Activated CD8-positive, alpha-beta memory T cell treated with anti-CD3 and anti-CD28 coated beads for 4 hours (primary cell): ENCODE results near the gene KIF6.
A peak's percentile ranks its signal among the peaks of the same experiment; 100 is the strongest.

Experiments
- DNase-seq, 2 donors: peaks; one replicate each; pipeline ENCODE4 v3.0.0-alpha.2; 2020; ENCODE audit warnings: low read depth in 2 of 2

KIF6 gene

DNA sequence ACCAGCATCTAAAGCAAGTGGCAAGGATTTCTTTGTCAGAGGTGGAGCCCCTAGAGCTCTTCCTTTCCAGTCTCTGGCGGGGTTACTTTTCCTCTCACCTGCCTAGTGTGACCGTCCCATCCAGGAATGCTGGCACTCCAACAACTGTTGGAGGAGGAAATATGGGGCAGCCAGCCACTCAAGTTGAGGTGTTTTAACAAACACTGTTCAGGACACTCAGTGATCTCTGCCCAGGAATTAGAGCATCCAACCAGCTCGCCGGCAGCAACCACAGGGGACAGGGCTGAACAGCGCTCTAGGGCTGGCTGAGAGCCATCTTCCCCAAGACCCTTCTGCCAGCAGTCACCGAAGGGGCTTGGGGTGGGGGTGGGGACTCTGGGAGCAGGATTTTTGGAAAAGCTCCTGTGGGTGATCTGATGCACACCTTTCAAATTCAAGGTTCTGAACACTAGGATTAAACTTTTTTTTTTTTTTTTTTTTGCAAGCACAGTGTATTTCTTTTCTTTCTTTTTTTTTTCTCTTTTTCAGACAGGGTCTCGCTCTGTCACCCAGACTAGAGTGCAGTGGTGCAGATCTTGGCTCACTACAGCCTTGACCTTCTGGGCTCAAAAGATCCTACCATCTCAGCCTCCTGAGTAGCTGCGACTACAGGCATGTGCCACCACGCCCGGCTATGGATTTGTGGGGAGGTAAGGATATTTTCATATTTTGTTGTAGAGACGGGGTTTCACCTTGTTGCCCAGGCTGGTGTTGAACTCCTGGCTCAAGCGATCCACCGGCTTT, 374.3 kb downstream of the KIF6 start:
- no peak for DNase-seq

DNA sequence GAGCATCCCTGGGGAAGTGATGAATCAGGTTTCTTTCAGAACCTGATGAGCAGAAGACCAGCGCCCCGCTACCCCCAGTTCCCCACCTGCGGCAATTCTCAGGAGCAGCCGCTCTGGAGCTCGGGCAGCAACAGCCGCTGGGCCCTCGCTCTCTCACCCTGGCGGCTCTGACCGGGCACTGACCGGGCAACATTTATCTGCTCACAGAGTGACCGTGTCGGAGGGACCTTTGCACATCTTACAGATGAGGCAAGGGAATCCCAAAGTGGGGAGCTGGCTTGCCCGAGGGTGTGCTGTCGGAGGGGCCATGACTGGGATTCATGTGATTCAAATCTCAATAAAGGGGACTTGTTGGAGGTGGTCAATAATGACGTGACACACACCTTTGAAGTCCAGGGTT, 376.5 kb downstream of the KIF6 start:
- no peak for DNase-seq

DNA sequence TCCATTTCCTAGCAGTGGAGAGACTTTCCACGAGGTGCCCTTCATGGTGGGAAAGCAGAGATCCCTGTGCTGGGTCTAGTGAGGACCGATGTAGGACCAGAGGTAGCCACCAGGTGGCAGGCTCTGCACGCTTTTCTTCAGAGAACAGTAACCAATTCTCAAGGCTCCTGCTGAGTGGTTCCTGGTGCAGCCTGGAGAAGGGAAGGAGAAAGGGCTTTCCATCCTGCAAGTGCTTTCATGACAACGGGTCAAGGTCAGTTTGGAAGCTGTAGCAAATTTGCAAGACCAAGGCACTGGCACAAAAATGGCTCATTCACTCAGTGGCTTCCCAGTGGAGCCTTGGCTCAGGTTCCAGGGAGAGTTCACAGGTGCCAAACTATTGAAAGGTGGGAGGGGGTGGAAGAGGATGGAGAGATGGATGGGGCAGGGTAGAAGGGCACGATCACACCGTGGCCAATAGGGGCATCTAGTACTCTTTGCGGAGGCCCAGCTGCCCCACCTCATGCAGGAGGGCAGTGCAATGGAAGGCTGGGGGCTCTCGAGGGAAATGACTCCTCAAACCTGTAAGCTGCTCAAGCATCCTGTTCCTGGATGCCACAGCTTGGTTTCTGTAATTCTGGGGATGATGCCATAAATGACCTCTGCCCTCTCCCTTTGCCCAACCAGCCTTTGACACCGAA, 377.2 kb downstream of the KIF6 start:
- DNase-seq: peak; percentile 7 to 13

DNA sequence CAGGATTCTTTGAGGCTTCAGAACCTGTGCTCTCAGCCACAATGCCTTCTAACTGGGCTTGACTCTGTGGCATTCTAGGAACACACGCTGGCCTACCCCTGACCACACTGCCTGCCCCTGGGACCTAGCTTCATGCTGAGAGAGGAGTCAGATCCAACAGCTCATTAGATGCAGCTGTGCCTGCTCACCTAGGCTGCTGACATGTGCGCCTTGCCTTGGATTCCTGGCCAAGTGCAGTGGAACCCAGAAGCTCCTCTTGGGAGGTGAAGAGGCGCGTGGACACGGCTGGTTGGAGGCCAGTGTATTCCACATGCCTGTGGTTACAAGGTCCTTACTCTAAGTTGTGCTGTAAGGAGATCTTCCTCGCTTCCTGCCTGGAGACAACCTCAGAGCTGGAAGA, 378.0 kb downstream of the KIF6 start:
- no peak for DNase-seq

DNA sequence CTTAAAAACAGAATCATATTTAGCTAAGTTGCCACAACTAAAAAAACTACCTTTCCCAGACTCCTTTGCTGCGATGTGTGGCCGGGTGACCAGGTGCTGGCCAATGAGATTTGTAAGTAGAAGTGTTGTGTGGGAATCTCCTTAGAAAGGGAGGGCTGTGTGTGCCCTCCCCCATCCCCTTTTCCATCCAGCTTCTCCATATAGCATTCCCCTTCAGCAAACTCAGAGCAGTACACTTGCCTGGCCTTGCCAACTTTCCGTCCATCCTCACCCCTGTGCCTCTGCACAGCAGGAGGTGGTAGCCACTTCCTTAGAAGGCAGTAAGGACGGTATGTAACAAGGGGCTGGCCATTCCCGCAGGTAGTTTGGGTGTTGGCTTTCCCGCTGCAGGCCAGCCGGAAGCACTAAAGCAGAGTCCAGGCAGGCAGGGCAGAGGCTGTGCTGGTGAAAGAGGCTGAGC, 380.4 kb downstream of the KIF6 start:
- no peak for DNase-seq

DNA sequence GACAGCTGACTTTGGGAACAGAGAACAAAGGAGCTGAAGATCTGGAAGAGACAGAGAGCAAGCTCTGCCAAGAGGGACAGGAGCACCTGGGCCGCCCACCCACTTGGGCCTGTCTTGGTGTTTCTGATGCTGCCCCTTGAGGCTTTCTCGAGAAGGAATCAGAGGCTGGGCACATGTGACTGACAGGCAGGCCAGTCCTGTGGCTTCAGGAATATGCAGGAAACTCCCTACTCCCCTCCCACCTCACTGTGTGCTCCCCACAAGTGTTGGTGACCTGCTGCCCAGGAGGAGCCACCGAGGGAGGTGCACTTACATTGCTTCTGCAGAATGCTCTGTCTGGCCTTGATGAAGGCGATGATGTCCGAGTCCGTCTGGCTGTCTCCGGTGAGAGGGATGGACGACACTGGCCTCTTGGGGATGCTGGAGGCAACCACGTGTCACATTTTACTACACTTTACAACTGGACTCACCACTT, 381.8 kb downstream of the KIF6 start:
- DNase-seq: no peak

DNA sequence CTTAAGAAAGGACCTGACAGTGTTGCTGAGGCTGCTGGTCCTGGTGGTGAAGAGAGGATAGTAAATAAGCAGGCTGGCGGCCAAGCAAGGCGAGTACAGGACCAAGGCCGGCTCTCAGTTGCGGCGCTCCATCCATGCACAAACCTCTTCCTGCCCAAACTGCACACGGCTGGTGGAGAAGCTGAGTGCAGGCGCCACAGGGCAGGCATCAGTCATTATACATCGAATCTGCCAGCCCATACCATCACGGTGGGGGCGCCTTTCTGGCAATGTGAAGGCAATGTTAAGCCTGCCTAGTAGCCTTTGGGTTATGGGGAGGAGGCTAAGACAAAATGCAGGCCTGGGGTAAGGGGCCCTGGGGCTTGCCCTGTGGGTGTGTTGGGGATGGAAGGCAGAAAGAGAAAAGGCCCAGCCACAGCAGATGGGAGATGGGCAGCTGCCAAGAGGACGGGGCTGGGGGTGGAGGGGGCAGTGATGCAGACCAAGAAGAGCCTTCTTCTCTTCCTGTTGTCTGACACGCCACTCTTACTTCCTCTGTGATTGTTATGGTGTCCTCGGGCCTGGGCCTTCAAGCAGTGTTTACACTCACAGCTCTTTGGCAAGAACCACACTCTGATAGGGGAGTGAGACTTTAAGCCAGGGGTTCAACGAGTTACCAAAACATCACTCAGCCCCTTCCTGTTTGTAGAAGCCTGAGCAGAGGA, 382.4 kb downstream of the KIF6 start:
- no peak for DNase-seq

DNA sequence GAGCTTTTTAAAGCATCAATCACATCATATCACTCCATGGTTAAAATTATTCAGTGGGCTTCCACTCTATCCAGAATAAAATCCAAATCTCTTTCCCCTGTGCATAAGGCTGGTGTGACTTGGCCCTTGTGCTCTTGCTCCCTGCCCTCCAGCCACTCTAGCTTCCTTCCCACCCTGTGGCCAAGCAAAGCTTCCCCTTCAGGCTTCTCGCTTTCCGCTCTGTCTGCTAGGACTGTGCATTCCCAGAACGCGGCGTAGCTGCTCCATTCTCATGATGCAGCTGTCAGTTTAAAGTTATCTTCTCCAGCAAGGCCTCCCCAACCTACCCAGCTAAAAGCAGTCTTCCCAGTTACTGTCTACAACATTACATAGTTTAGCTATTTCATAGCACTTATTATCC, 383.3 kb downstream of the KIF6 start:
- DNase-seq: no peak

DNA sequence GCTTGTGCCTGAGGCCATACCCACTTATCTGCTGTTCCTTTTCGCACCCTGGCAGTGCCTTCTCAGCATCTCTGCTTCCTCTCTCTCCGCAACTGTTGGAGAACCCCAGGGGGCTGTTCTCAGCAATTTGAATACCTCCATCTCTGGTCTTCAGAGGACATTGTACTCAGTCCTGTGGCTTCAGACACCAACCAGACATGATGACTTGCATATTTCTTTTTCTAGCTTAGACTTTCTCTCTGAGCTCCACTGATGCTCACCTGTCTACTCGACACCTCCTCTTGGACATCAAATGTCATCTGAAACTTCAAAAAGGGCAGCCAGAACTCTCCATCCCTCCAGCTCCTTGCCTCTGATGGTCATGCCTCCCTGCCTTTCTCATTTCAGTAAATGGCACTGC, 383.9 kb downstream of the KIF6 start:
- DNase-seq: no peak

DNA sequence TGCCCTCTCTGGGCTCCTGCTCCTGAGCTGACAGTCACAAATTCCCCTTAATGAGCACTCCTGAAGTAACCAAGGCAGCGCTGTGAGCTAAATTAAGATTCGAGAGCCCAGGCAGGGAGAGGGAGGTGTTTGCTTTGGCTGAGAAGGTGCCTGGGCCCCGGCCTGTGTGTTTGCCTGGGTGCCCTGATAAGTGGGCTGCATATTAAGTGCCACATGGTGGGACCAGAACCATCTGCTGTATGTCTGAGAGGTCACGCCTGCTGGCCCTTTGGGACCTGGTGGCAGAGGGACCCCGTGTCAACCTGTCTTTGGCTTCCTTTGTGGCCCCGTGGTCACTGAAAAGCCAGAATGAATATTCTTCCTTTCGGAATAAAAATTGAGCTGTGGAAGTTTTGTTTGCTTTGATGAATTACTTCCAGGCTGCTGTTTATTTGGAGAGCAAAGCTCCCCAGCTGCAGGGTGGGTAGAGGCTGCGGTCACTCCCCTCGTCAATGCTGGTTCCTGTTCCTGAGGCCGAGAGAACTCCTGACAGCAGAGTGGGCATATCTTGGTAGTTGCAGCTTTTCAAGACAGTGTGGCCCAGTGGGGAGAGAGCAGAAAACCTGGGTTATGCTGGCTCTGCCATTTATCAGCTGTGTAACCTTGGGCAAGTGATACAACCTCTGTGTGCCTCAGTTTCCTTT, 385.2 kb downstream of the KIF6 start:
- no peak for DNase-seq

DNA sequence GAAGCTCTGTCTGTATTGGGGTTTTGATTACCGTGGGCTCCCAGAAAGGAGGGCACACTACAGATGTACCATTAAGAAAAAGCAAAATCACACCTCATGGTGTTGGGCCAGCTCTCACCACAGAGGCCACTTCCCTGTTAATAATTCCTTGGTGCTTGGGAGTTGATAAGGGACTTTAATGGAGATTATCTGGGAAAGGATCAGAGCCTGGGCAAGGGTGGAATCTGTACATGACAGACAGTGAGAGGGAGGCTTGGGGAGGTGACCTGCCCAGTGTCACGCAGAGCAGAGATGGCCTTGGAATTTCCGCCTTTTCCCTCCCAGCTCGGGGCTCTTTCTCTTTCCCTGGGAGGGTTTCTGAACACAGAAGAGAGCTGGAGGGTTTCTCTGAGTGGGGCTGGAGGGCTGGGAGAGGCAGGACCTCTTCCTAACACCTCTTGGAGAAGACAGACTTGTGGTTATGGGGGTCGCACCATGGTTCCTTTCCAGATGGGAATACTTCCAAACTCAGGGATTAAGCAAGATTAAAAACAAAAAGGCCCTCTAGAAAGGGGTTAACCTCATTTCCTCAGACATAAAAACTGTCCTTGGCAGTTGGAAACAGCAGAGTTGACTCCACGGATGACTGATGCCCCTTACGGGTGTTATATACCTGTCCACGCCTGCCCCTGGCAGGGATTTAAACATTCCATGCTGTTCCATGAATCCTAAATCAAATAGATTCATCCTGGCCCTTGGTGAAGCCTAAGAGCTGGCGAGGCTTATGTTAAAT, 385.9 kb downstream of the KIF6 start:
- DNase-seq: no peak

DNA sequence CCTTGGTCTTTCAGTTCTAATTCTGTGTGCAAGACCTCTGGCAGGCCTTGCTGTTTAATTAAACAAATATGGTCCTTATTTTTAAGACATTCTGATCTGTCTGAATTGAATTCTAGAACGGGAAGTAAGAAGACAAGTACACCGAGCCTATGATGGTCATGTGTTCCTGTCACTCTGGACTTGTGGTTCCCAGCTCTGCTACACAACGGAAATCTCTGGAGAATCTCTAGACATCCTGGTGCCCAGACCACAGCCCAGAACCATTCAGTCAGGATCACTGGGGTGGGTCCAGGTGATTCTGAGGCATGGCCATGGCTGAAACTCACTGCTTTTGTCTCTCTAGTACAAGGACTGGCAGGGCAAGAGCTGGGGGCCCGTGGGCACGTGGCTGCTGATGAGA, 386.8 kb downstream of the KIF6 start:
- DNase-seq: no peak

DNA sequence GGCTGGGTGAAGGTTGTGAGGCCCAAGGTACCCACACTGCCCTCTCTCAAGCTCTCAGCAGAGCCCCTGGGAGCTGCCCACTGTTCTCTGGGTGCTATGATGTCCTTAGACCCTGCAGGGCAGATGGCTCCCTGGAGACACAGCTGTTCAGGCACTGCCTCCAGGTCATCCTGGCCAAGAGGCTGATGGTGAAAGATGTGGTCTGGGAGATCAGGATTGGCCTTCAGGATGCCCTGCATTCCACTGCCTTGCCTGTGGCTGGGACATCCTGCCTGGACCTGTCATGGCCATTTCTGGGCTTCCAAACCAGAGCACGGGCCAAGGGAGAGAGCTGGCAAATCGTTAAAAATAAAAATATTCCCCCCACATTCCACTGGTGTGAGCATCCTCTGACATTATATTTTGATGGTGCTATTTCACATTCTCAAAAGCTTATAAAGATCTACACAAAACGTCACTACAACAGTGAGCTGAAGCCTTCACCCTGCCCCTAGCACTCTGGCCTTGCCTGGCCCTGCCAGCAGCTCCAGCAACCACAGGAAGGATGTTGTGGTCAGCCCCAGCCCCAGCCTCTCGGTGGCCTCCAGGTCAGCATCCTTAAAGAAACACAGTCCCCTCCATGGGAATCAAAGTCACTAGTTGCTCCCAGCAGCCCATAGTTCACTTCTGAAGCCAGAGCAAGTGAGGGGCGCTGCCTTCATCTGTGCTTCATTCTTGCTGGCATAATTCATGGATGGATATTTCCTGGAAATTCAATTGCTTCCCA, 389.2 kb downstream of the KIF6 start:
- no peak for DNase-seq

DNA sequence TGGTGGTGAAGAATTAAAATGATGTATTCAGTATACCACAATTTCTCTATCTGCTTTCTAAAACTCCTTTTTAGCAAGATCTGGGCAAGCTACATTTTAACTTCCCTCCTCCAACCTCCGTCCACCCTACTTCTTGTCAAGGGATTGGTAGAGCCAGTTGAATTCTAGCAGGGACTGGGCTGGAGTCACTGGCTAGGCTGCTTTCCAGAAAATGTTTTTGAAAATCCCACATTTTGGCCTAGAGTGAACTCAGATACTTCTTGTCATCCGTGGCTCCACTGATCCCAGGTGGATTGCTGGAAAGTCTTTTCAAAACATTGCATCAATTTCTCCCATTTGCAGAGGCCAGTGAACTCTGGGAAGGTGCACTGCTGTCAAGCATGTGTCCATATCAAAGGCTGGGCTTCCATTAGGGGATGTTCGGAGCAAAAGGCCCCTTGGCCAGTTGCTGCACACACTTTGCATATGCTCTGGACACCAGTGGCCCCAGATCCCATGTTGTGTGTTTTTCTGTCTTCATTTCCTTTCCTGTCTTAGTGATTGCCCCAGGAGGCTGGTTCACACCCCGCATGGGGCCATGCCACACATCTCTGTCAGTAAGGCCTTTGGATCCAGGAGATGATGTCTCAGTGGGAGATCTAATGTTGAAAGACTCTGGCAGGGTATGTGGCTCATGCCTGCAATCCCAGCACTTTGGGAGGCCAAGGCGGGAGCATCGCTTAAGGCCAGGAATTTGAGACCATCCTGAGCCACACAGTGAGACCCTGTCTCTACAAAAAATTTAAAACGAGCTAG, 391.4 kb downstream of the KIF6 start:
- no peak for DNase-seq

DNA sequence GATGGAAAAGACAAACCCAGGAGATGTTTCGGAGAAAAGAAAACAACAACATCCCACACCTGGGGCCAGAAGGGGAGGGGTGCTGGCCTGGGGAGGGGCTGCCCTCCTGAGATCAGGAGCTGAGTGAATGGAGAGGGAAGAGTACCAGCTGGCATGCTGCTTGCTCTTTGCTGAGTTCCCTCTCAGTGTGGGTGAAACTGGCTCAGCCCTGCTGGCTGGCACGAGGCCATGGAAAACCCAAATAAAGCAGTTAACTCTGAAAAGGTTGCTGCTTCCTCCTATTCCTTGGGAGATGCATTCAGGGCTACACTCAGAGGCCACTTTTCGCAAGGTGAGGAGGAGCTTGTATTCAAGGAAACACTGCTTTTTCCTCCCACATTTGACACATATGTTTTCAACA, 394.7 kb downstream of the KIF6 start:
- DNase-seq: no peak

DNA sequence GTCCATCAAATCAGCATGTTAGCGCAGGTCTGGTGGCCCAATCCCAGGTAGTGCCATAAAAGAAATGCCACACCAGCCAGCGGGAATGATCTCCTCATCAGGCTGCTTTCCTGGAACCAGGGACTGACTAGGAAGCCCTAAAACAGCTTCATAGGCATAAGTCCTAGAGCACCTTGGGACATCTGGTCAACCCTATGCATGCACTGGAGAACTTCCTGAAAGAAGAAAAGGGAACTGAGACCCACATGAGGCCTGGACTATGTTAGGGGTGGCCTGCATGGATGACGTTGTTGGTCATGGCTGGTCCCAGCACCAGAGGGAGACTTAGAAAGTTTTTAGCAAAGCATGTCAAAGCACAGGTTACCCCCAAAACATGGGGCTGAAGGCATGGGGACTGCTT, 395.2 kb downstream of the KIF6 start:
- no peak for DNase-seq

DNA sequence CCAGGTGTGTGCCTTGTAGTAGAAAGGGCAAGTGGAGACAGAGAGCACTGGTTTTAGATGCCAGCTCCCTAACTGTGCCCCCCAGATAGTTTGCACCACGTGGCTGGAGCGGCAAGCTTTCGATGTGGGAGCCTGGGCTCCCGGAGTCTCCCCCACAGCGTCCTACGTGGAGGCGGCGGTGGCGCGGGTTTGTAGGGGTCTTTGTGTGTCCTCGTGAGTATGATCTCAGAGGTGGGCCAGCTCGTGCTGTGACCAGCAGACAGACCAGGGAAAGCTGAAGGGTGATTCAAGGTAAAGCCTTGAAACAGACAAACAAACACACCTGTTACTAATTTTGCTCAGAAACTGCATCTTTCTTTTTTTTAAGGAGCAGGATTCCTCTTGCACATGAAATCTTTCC, 397.1 kb downstream of the KIF6 start:
- DNase-seq: no peak

DNA sequence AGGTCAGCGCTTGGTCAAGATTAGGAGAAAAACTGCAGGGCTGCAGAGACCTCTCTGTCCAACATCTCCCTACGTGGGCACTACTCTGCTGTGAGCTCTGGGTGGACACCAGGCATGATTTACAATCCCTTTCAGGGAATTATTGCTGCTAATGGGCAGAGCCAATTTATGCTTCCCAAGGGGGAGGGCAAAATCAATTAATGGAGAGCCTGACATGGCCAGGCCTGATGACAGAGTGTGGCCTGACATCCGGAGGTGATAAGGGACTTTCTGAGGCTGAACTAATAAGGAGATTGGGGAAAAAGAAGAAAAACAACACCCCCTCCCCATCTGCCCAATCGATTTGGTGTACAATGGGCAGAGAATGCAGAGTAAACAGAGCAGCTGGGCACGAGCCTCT, 397.7 kb downstream of the KIF6 start:
- DNase-seq: no peak

DNA sequence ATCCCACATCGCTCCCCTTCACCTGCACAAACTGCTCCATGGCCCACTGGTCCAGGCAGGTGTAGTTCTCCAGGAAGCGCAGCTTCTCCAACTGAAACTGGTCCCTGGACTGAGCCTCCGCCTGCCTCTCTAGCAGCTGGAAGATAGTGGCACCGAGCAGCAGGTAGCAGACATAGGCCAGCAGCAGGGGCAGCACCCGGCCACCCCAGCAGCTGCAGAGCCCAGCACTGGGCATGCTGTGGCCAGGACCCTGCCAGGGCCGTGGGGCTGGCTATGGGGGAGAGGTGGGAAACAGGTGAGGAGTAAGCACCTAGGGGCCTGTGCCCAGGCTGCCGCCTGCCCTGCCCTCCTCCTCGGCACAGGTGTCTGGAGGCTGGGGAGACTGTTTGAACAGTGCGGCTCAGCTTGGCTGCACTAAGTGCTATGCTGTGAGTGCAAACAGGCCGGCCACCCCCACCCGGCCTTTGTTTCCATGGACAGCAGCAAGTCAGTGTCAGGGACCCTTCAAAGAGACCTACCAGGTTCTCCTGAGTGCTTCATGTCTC, 402.8 kb downstream of the KIF6 start, which contains the start of gene KCNK16:
Gene KCNK16 (minus strand): TSS at position 397 of the 545 bp plus-strand sequence. CDS start 162 bp downstream, at position 235.
- DNase-seq: no peak
